Peyer's patch (tissue), 4 donors: Measurements from ENCODE around the gene WHRN.

ENCODE experiments used
- POLR2A ChIP-seq, 2 donors: fragments of 450-650 bp; IDR thresholded peaks; one replicate each; pipeline ENCODE4 v1.5.1; 2017; ENCODE audit warnings: antibody characterized with exemption in 2 of 2, mild to moderate bottlenecking in 2 of 2, moderate library complexity in 2 of 2
- TF ChIP-seq, protein P1 (sequence below), 6 experiments: fragments of 450-650 bp in 4 of 6; fragments of 200-600 bp in 2 of 6; sonication (generic) in 1 of 6; IDR thresholded peaks; one replicate each; pipeline ENCODE4 v1.5.1; 2017 to 2019; ENCODE audit warnings: antibody characterized with exemption in 6 of 6, mild to moderate bottlenecking in 3 of 6, moderate library complexity in 1 of 6

DNA sequence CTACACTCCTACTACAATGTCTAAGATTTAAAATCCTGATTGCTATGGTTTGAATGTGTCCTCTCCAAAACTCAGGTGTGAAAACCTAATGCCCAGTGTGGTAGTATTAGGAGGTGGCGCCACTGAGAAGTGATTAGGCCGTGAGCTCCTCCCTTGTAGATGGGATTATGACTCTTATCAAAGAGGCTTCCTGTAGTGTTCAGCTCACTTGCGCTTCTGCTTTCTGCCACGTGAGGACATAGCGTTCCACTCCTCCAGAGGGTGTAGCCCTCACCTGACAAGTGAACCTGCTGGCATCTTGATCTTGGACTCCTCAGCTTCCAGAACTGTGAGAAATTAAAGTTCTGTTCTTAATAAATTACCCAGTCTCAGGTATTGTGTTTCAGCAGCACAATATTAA lies 33.0 kb upstream of the WHRN start:
- TF ChIP-seq, protein P1, sequence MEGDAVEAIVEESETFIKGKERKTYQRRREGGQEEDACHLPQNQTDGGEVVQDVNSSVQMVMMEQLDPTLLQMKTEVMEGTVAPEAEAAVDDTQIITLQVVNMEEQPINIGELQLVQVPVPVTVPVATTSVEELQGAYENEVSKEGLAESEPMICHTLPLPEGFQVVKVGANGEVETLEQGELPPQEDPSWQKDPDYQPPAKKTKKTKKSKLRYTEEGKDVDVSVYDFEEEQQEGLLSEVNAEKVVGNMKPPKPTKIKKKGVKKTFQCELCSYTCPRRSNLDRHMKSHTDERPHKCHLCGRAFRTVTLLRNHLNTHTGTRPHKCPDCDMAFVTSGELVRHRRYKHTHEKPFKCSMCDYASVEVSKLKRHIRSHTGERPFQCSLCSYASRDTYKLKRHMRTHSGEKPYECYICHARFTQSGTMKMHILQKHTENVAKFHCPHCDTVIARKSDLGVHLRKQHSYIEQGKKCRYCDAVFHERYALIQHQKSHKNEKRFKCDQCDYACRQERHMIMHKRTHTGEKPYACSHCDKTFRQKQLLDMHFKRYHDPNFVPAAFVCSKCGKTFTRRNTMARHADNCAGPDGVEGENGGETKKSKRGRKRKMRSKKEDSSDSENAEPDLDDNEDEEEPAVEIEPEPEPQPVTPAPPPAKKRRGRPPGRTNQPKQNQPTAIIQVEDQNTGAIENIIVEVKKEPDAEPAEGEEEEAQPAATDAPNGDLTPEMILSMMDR (IDR thresholded peaks at IDR 0.05), result peak in 5 of 6 experiments; percentile 24 to 62 (median 57)
- no peak for TF ChIP-seq POLR2A (IDR thresholded peaks at IDR 0.05)
